ENCODE results near the gene ANKRD24.

DNA sequence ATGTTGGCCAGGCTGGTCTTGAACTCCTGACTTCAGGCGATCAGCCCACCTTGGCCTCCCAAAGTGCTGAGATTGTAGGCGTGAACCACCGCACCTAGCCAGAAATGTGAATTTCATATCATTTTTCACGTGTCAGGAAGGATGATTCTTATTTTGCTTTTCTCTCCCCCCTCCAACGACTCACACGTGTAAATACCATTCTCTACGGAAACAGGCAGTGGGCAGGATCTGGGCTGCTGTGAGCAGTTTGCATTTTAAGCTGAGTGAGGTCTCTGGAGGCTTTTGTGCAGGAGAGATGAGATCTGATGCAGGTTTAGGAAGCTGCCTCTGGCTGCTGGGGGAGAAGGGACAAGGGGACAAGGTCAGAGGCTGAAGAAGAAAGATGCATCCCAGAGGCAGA is 11.9 kb downstream of the ANKRD24 start:
- TF ChIP-seq, protein P1, sequence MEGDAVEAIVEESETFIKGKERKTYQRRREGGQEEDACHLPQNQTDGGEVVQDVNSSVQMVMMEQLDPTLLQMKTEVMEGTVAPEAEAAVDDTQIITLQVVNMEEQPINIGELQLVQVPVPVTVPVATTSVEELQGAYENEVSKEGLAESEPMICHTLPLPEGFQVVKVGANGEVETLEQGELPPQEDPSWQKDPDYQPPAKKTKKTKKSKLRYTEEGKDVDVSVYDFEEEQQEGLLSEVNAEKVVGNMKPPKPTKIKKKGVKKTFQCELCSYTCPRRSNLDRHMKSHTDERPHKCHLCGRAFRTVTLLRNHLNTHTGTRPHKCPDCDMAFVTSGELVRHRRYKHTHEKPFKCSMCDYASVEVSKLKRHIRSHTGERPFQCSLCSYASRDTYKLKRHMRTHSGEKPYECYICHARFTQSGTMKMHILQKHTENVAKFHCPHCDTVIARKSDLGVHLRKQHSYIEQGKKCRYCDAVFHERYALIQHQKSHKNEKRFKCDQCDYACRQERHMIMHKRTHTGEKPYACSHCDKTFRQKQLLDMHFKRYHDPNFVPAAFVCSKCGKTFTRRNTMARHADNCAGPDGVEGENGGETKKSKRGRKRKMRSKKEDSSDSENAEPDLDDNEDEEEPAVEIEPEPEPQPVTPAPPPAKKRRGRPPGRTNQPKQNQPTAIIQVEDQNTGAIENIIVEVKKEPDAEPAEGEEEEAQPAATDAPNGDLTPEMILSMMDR (IDR thresholded peaks at IDR 0.05; ENCODE audit: low read depth, low read length, poor library complexity, severe bottlenecking): no peak
- no peak for TF ChIP-seq EZH2phosphoT487 (IDR thresholded peaks at IDR 0.05; ENCODE audit: borderline replicate concordance, low read length)

All from DOHH2 (cell line).